B cell (primary cell): ENCODE measurements around the gene FAM217A. TPM values are rescaled to one million over a fixed set of nuclear protein-coding genes. Genes with fewer than 3 reads are reported as not detected.

Source experiments
- ATAC-seq: fragments of 200-7000 bp; cut with Tn5 transposase; one replicate; pipeline ENCODE4 v1.10.0; 2021; ENCODE audit warnings: low read depth, mild to moderate bottlenecking, moderate number of reproducible peaks, moderate library complexity
- CTCF ChIA-PET: fragments of 350-600 bp; sonication (Branson Sonifier 250); formaldehyde crosslinking; loops from one replicate; lab custom pipeline; 2021; ENCODE audit warnings: antibody characterized with exemption, inconsistent platforms; lab: Charles Lee
- POLR2A ChIA-PET: fragments of 350-600 bp; sonication (Branson Sonifier 250); formaldehyde crosslinking; loops from one replicate; lab custom pipeline; 2021; ENCODE audit warnings: antibody characterized with exemption; lab: Charles Lee
- DNase-seq: peaks from one replicate; pipeline ENCODE4 v3.0.0; 2013
- H2AFZ ChIP-seq: 2 replicates; pipeline ENCODE4 v1.6.1; 2012; ENCODE audit warnings: mild to moderate bottlenecking, low read depth, low read length; ENCODE audit not compliant: insufficient read depth, poor library complexity, severe bottlenecking
- H3K27ac ChIP-seq, 2 donors: 1 replicate in 1 of 2; 2 replicates in 1 of 2; pipeline ENCODE4 v1.5.1; 2012 to 2013; ENCODE audit warnings: low read length in 2 of 2, mild to moderate bottlenecking in 2 of 2, moderate library complexity in 1 of 2
- H3K27me3 ChIP-seq, 4 experiments: fragments of 200-600 bp in 1 of 4; sonication (generic) in 1 of 4; replicated peaks in 1 of 4; 1 replicate in 2 of 4; 2 replicates in 2 of 4; pipeline versions ENCODE4 v1.6.1 to v1.7.0; 2013 to 2016; ENCODE audit warnings: low read length in 3 of 4, mild to moderate bottlenecking in 2 of 4, mixed read lengths in 1 of 4, moderate library complexity in 1 of 4; ENCODE audit not compliant: insufficient read depth in 4 of 4, control insufficient read depth in 3 of 4; ENCODE audit errors: control extremely low read depth in 1 of 4
- H3K36me3 ChIP-seq, 2 experiments: replicated peaks in 1 of 2; 1 replicate in 1 of 2; 2 replicates in 1 of 2; pipeline versions ENCODE4 v1.6.1 to v1.7.1; 2013; ENCODE audit warnings: low read length in 1 of 2; ENCODE audit not compliant: insufficient read depth in 2 of 2, control insufficient read depth in 1 of 2; ENCODE audit errors: control extremely low read depth in 1 of 2, extremely low read depth in 1 of 2
- H3K4me1 ChIP-seq, 2 donors: fragments of 200-600 bp in 1 of 2; sonication (generic) in 1 of 2; 1 replicate in 1 of 2; 2 replicates in 1 of 2; pipeline versions ENCODE4 v1.5.1 to v1.6.1; 2013 to 2017; ENCODE audit warnings: low read length in 2 of 2; ENCODE audit not compliant: control insufficient read depth in 2 of 2, insufficient read depth in 2 of 2
- H3K4me2 ChIP-seq: replicated peaks from 2 replicates; pipeline ENCODE3; 2012; ENCODE audit warnings: mild to moderate bottlenecking, low read depth, low read length; ENCODE audit not compliant: poor library complexity, severe bottlenecking
- H3K4me3 ChIP-seq, 5 experiments: fragments of 200-600 bp in 1 of 5; sonication (generic) in 1 of 5; 1 replicate in 3 of 5; 2 replicates in 2 of 5; pipeline versions ENCODE4 v1.5.1 to v1.7.0; 2011 to 2016; ENCODE audit warnings: low read length in 4 of 5, mild to moderate bottlenecking in 4 of 5, low read depth in 2 of 5, control low read depth in 1 of 5, moderate library complexity in 1 of 5; ENCODE audit not compliant: insufficient read depth in 1 of 5; ENCODE audit errors: control extremely low read depth in 1 of 5, extremely low read depth in 1 of 5
- H3K79me2 ChIP-seq: fragments of 200-600 bp; sonication (generic); one replicate; pipeline ENCODE4 v1.6.0; 2016; ENCODE audit warnings: low read length; ENCODE audit not compliant: control insufficient read depth, insufficient read depth
- H3K9ac ChIP-seq: fragments of 200-600 bp; sonication (generic); 2 replicates; pipeline ENCODE4 v1.6.1; 2017; ENCODE audit warnings: mild to moderate bottlenecking, low read length, moderate library complexity
- H3K9me3 ChIP-seq, 3 donors: one replicate each; pipeline versions ENCODE4 v1.6.1 to v1.7.1; 2013; ENCODE audit warnings: low read length in 2 of 3; ENCODE audit not compliant: control insufficient read depth in 2 of 3, insufficient read depth in 1 of 3; ENCODE audit errors: control extremely low read depth in 1 of 3
- H4K20me1 ChIP-seq: 2 replicates; pipeline ENCODE4 v1.6.0; 2012; ENCODE audit warnings: mild to moderate bottlenecking, low read length; ENCODE audit not compliant: insufficient read depth, control insufficient read depth, poor library complexity, severe bottlenecking
- H3K27ac Mint-ChIP-seq: one replicate; pipeline ENCODE4 v1.8.0; 2021; ENCODE audit warnings: mixed read lengths
- H3K27me3 Mint-ChIP-seq: one replicate; pipeline ENCODE4 v1.8.0; 2021; ENCODE audit warnings: mixed read lengths
- H3K4me1 Mint-ChIP-seq: one replicate; pipeline ENCODE4 v1.8.0; 2021; ENCODE audit warnings: mixed read lengths
- H3K4me3 Mint-ChIP-seq: one replicate; pipeline ENCODE4 v1.8.0; 2021; ENCODE audit warnings: mixed read lengths
- H3K9me3 Mint-ChIP-seq: one replicate; pipeline ENCODE4 v1.8.0; 2022; ENCODE audit warnings: mixed read lengths; ENCODE audit not compliant: insufficient read depth
- CTCF ChIP-seq: fragments of 200-600 bp; IDR thresholded peaks from one replicate; pipeline ENCODE4 v1.8.0; 2022; ENCODE audit warnings: antibody characterized with exemption, mild to moderate bottlenecking
- EZH2 ChIP-seq: IDR thresholded peaks from 2 replicates; pipeline ENCODE4 v1.6.1; 2012; ENCODE audit warnings: borderline replicate concordance, low read depth, mild to moderate bottlenecking, moderate library complexity, low read length; ENCODE audit not compliant: insufficient read depth, poor library complexity, severe bottlenecking
- WGBS: methylation state at CpG from one replicate; pipeline ENCODE4 v1.1.5; 2013; ENCODE audit warnings: missing lambda C conversion rate; ENCODE audit not compliant: insufficient coverage; 5-methylcytosine and 5-hydroxymethylcytosine counted together
- intact Hi-C: fragments of 100-400 bp; cut with micrococcal nuclease; formaldehyde crosslinking; loops from one replicate; pipeline ENCODE4 v1.10.0; 2022
- polyA plus RNA-seq: library from polyadenylated mRNA; depleted of rRNA; stranded (reverse); fragments of >200 nt; gene quantifications from 2 replicates; pipeline ENCODE4 v1.2.3, GENCODE V29; 2012
- total RNA-seq, 2 donors: library from RNA; stranded (reverse); fragments of 120-200 nt in 1 of 2; gene quantifications; 1 replicate in 1 of 2; 2 replicates in 1 of 2; pipeline versions ENCODE4 v1.2.3 to v1.2.4, GENCODE V29; 2013 to 2022

The FAM217A gene
- total and polyA plus RNA-seq, 2 donors (not counting 1 experiment from before 2014, with no cell fraction given) = not detected

- Mint-ChIP-seq H3K4me3 (no peak overlapping the region), H3K27me3 (no peaks in the 10 kb centered on the region), H3K4me1 (peaks cover 54% of the 10 kb centered on the region), H3K27ac (no peak overlapping the region), H3K9me3 (no peaks in the 10 kb centered on the region)
- no peak overlapping the region for H3K27ac ChIP-seq
- no peak overlapping the region for H3K4me2 ChIP-seq
- DNase-seq (no peak), ATAC-seq (no peak)
- intact Hi-C loops = no loop called here
- no peak overlapping the region for H2AFZ ChIP-seq
- ChIA-PET POLR2A (no interaction called here), CTCF (no interaction called here)
- H3K4me1 ChIP-seq = peaks cover 0 to 8% of the 10 kb centered on the region in 2 donors
- TF ChIP-seq EZH2 (no peak), CTCF (no peak)
- H3K9me3 ChIP-seq = no peaks in the 10 kb centered on the region
- no peaks in the 10 kb centered on the region for H3K27me3 ChIP-seq
- no peak overlapping the region for H3K9ac ChIP-seq
- no peak overlapping the region for H3K4me3 ChIP-seq
- WGBS = 91% methylated on average over 7 of the region's 9 CpGs
- peaks cover 11 to 50% of the 10 kb centered on the region in 2 experiments for H3K36me3 ChIP-seq
- peaks cover 97% of the 10 kb centered on the region for H3K79me2 ChIP-seq
- H4K20me1 ChIP-seq = peaks cover 78% of the 10 kb centered on the region
These were observed 46.5 kb downstream of the FAM217A start for GRCh38 chr6:4032475-4032874.

GRCh38 chr6:4031442-4031841, 47.5 kb downstream of the FAM217A start:
- H3K4me1 ChIP-seq = peaks cover 4 to 8% of the 10 kb centered on the region in 2 donors
- H3K27ac ChIP-seq = no peak overlapping the region
- no peak overlapping the region for H3K27ac Mint-ChIP-seq
- no peak overlapping the region for H3K4me3 ChIP-seq
- WGBS = no CpG with 5 or more reads among the region's 1 CpG
- peaks cover 8 to 43% of the 10 kb centered on the region in 2 experiments for H3K36me3 ChIP-seq
- no peak overlapping the region for H3K9ac ChIP-seq
- no peak overlapping the region for H3K4me2 ChIP-seq
- no peak overlapping the region for H2AFZ ChIP-seq
- H3K27me3 Mint-ChIP-seq = no peaks in the 10 kb centered on the region
- no peak overlapping the region for H3K4me3 Mint-ChIP-seq
- peaks cover 64% of the 10 kb centered on the region for H3K4me1 Mint-ChIP-seq
- ChIA-PET CTCF (interaction anchor here (0.9 to 1.0 kb wide), 2 partner anchors 10 to 288 kb away, joined by 3 read pairs; a partner anchor contains a TSS), POLR2A (no interaction called here)
- intact Hi-C loops = no loop called here
- no peak for TF ChIP-seq CTCF
- no peak for TF ChIP-seq EZH2
- no peaks in the 10 kb centered on the region for H3K27me3 ChIP-seq
- no peaks in the 10 kb centered on the region for H3K9me3 ChIP-seq
- no peaks in the 10 kb centered on the region for H3K9me3 Mint-ChIP-seq
- ATAC-seq = no peak
- H3K79me2 ChIP-seq = peaks cover 97% of the 10 kb centered on the region
- H4K20me1 ChIP-seq = peaks cover 75% of the 10 kb centered on the region
- no peak for DNase-seq
